Heart right ventricle (tissue), 16 donors: ENCODE results near the gene CRADD. TPM values are rescaled to one million over a fixed set of nuclear protein-coding genes. Genes with fewer than 3 reads are reported as not detected.
A peak's percentile ranks its signal among the peaks of the same experiment; 100 is the strongest.

Source experiments
- ATAC-seq, 8 donors: fragments of 200-7000 bp; cut with Tn5 transposase; one replicate each; pipeline ENCODE4 v1.9.1; 2020; ENCODE audit warnings: mild to moderate bottlenecking in 8 of 8, moderate library complexity in 8 of 8, moderate number of reproducible peaks in 1 of 8
- DNase-seq, 2 donors: peaks; one replicate each; pipeline ENCODE4 v3.0.0-alpha.2; 2020
- H3K27ac ChIP-seq, 10 donors: fragments of 200-600 bp; sonication (generic) in 2 of 10; one replicate each; pipeline versions ENCODE4 v1.5.0 to v1.8.0; 2020 to 2022; ENCODE audit warnings: mild to moderate bottlenecking in 3 of 10
- H3K27me3 ChIP-seq, 7 donors: fragments of 200-600 bp; one replicate each; pipeline ENCODE4 v1.8.0; 2021 to 2022; ENCODE audit warnings: mild to moderate bottlenecking in 2 of 7
- H3K36me3 ChIP-seq, 9 donors: fragments of 200-600 bp; sonication (generic) in 1 of 9; one replicate each; pipeline versions ENCODE4 v1.5.0 to v1.8.0; 2020 to 2022; ENCODE audit warnings: mild to moderate bottlenecking in 2 of 9
- H3K4me1 ChIP-seq, 9 donors: fragments of 200-600 bp; sonication (generic) in 1 of 9; one replicate each; pipeline versions ENCODE4 v1.5.0 to v1.8.0; 2020 to 2022; ENCODE audit warnings: mild to moderate bottlenecking in 4 of 9
- H3K4me3 ChIP-seq, 10 donors: fragments of 200-600 bp; sonication (generic) in 2 of 10; one replicate each; pipeline versions ENCODE4 v1.5.0 to v1.8.0; 2020 to 2022; ENCODE audit warnings: mild to moderate bottlenecking in 7 of 10, moderate library complexity in 2 of 10
- H3K9me3 ChIP-seq, 11 donors: fragments of 200-600 bp in 10 of 11; sonication (generic) in 2 of 11; one replicate each; pipeline versions ENCODE4 v1.5.0 to v1.8.0; 2013 to 2022; ENCODE audit warnings: mild to moderate bottlenecking in 2 of 11, control low read depth in 1 of 11, moderate library complexity in 1 of 11
- CTCF ChIP-seq, 9 donors: fragments of 200-600 bp; sonication (generic) in 2 of 9; IDR thresholded peaks; one replicate each; pipeline versions ENCODE4 v1.5.0 to v1.8.0; 2021 to 2022; ENCODE audit warnings: antibody characterized with exemption in 9 of 9, mild to moderate bottlenecking in 5 of 9, moderate library complexity in 1 of 9
- WGBS, 2 donors: extraction: QIAGEN DNeasy Blood & Tissue Kit; methylation state at CpG; one replicate each; pipeline ENCODE4 v1.1.7; 2013; ENCODE audit warnings: inconsistent platforms in 1 of 2; 5-methylcytosine and 5-hydroxymethylcytosine counted together
- intact Hi-C, 10 donors: fragments of 100-400 bp; cut with DNase I; formaldehyde crosslinking; loops; one replicate each; pipeline versions ENCODE4 v1.11.1 to v1.14.2; 2022
- polyA plus RNA-seq, 2 donors: library from polyadenylated mRNA; stranded (reverse); fragments of 200-250 nt; gene quantifications; one replicate each; pipeline ENCODE4 v1.2.3, GENCODE V29; 2013
- total RNA-seq, 10 donors: library from RNA; stranded (reverse); fragmentation: NEBNext Ultra II Directional in 3 of 10; extraction: Animal tissue kit (Norgen Biotek cat#: 25700) in 3 of 10; gene quantifications; one replicate each; pipeline versions ENCODE4 v1.2.1 to v1.2.4, GENCODE V29; 2021 to 2023
- donor health status: Arrhythmogenic right ventricular cardiomyopathy.
- donor health status: ischemic (EF 13 %, LVEDD 7.1; RV severe dilation, severe dysfunction).
- donor health status: healthy with polysubstance abuse.
- donor health status: DM: no; HTN: yes; CAD: no.
- donor health status: DM: no; HTN: no; CAD: no.
- donor health status: ischemic (EF 25% LVEDD 6.9; RV normal size, moderate dysfunction).
- donor health status: ischemic (EF 25% LVEDD 5.7; RV mildly dilated, moderate dysfunction).
- donor health status: healthy.
- donor health status: DM: yes; HTN: yes; CAD: no.
- donor health status: Ischemic cardiomyopathy.
- donor health status: ischemic (EF 35%, LVEDD 5.7; RV mildly dilated, moderate dysfunction).
- donor health status: nonischemic (EF 11% LVEDD 7.7; RV severe dilation, severe dysfunction).
- donor health status: DM: yes; HTN: yes; CAD: no.
- donor health status: PGD.
- donor health status: ischemic (EF 29% LVEDD 5.4; RV normal size, mild dysfunction).
- donor health status: nonischemic (EF 23%, LVEDD 6.1; RV moderate dilation, normal function).

The CRADD gene
- total and polyA plus RNA-seq, 12 donors = 5.0 to 80.1 (median 51.4) TPM

DNA sequence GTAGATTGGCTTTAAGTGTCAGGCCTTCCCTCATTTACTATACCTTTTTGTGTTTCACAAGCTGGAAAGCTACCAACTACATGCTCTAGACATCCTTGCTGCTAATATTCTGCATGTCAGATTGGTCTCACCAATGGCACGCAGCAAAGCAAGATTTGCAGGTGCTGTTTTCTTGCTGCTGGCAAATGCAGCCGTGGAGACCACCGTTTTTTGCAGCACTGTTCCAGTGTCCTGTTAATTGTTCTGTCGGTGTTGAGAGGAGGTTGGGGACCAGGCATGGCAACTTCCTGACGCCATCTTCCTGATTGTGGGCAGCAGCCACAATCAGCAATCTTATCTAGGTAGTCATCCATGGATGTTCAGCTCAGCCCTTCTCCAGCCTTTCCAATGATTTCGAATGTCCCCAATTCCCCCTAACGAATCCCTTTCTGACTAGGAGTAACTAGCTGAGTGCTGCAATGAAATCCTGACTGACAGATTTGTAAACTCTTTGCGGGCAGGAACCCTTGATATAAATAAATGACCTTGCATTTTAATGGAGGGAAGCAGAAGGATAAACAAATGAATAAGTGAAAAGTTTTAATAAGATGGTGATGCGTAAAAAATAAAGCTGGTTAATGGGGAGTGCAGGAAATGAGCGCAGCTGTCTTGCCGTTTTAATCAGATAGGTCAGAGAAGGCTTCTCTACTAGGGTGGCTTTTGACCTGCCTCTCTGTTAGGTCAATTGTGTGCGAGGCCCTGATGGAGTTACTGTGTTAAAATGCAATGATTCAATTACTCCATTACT, 574 bp upstream of the CRADD start:
- peak overlapping the region; percentile 86 to 99 (median 98) for H3K27ac ChIP-seq
- 49 to 56% methylated on average over 12 of the region's 12 CpGs for WGBS, 2 donors
- peaks cover 0 to 4% (median 0%) of the 10 kb centered on the region in 9 donors for H3K36me3 ChIP-seq
- H3K4me3 ChIP-seq = peak overlapping the region in 9 of 10 donors; percentile 51 to 80 (median 66)
- H3K4me1 ChIP-seq = peaks cover 0 to 46% (median 23%) of the 10 kb centered on the region in 9 donors
- H3K9me3 ChIP-seq = no peaks in the 10 kb centered on the region
- ATAC-seq = no peak
- no peak for DNase-seq
- intact Hi-C loops = loop anchor here (1.0 to 10.0 kb wide), 21 partner anchors 61 to 426 kb away; partner anchors contain the start of gene SOCS2 (in 4 of the 10)
- no peaks in the 10 kb centered on the region for H3K27me3 ChIP-seq
- TF ChIP-seq CTCF (IDR thresholded peaks at IDR 0.05) = no peak

DNA sequence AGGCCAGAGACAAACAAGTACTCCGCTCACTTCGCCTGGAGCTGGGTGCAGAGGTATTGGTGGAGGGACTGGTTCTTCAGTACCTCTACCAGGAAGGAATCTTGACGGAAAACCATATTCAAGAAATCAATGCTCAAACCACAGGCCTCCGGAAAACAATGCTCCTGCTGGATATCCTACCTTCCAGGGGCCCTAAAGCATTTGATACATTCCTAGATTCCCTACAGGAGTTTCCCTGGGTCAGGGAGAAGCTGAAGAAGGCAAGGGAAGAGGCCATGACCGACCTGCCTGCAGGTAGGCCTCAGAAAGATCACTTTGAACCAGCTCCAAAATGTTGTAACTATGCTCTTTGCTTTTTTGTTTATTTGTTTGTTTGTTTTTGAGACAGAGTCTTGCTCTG, 1.6 kb downstream of the CRADD start:
- peak overlapping the region in 2 of 10 donors; percentile 67 to 79 for H3K4me3 ChIP-seq
- H3K9me3 ChIP-seq = no peaks in the 10 kb centered on the region
- DNase-seq = no peak
- H3K27ac ChIP-seq = peak overlapping the region; percentile 9 to 99 (median 98)
- H3K4me1 ChIP-seq = peaks cover 0 to 63% (median 35%) of the 10 kb centered on the region in 9 donors
- no peak for TF ChIP-seq CTCF (IDR thresholded peaks at IDR 0.05)
- WGBS, 2 donors = 97 to 98% methylated on average over 5 of the region's 5 CpGs
- no peak for ATAC-seq
- peaks cover 0 to 4% (median 0%) of the 10 kb centered on the region in 9 donors for H3K36me3 ChIP-seq
- no peaks in the 10 kb centered on the region for H3K27me3 ChIP-seq
- intact Hi-C loops = loop anchor here (5.0 to 10.0 kb wide), 17 partner anchors 59 to 424 kb away; partner anchors contain the start of gene SOCS2 (in 4 of the 10)

DNA sequence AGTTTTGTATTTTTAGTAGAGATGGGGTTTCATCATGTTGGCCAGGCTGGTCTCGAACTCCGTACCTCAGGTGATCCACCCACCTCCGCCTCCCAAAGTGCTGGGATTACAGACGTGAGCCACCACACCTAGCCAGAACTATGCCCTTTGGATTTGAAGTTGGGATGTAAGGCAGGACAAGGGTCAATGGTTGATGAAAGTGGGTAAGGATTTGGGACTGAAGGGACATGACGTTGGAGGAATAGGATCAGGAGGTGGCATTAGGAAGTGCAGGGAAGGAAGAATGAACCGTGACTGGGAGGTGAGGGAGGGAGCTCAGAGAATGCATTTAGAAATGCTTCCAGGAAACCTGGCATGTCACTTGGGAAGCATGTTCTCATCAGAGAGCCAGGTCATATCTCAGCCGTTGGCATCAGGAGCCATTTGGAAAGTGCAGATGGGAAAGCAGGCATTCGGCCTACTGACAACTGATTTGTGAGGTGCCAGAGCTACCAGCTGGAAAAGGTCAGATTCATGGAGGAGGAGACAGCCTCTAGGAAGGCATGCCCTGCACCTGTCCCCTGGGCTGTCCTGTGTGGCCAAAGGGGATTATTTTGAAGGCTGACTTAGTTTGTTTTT, 2.2 kb downstream of the CRADD start:
- intact Hi-C loops = loop anchor here (5.0 to 10.0 kb wide), 17 partner anchors 58 to 423 kb away; partner anchors contain the start of gene SOCS2 (in 4 of the 10)
- 62 to 65% methylated on average over 8 of the region's 8 CpGs for WGBS, 2 donors

More for the DNA sequence above, 2.2 kb downstream of the CRADD start:
- Histone ChIP-seq H3K27me3 (no peaks in the 10 kb centered on the region), H3K9me3 (no peaks in the 10 kb centered on the region), H3K4me3 (no peak overlapping the region), H3K36me3 (peaks cover 0 to 4% (median 0%) of the 10 kb centered on the region in 9 donors), H3K27ac (peak overlapping the region; percentile 25 to 99 (median 98)), H3K4me1 (peaks cover under 1 to 67% (median 36%) of the 10 kb centered on the region in 9 donors)
- TF ChIP-seq CTCF (IDR thresholded peaks at IDR 0.05) = no peak
- ATAC-seq (peak; percentile 6 to 68 (median 50)), DNase-seq (peak; percentile 23 to 74)
